Jurkat, Clone E6-1 (cell line): ENCODE measurements around the gene SRA1. TPM values are rescaled to one million over a fixed set of nuclear protein-coding genes. Genes with fewer than 3 reads are reported as not detected.
"Not testable (repeated sequence)": the region's sequence is repeated elsewhere in the genome, so short reads cannot be mapped to it uniquely, and the experiment has no call there.

ENCODE experiments used
- DNase-seq: peaks from one replicate; pipeline ENCODE4 v3.0.0-alpha.2; 2011; ENCODE audit warnings: low read depth, low spot score
- H3K4me3 ChIP-seq: 2 replicates; pipeline ENCODE4 v1.5.1; 2011; ENCODE audit warnings: mild to moderate bottlenecking, low read length, control low read depth, moderate library complexity
- polyA plus RNA-seq: library from polyadenylated mRNA; unstranded; fragments of >200 nt; gene quantifications from one replicate; pipeline ENCODE4 v1.2.1, GENCODE V29; 2012; ENCODE audit warnings: missing spikeins; ENCODE audit not compliant: insufficient read length, insufficient read depth

Gene SRA1
- 59.7 TPM for polyA plus RNA-seq

GRCh38 chr5:140557136-140557805 lies at the start of gene SRA1:
SRA1 (minus strand) TSS chr5:140557473; CDS start chr5:140557452, 21 bp downstream.
- peak; percentile 50 for DNase-seq
- H3K4me3 ChIP-seq = peak within 1 kb of the TSS; percentile 79

- no peak overlapping the region for H3K4me3 ChIP-seq
- DNase-seq = no peak
These were observed 49.8 kb upstream of the SRA1 start for GRCh38 chr5:140607031-140607430.

GRCh38 chr5:140605879-140606278 lies 48.6 kb upstream of the SRA1 start:
- no peak overlapping the region for H3K4me3 ChIP-seq
- DNase-seq = no peak

GRCh38 chr5:140603734-140604133 lies 46.5 kb upstream of the SRA1 start:
- no peak overlapping the region for H3K4me3 ChIP-seq
- DNase-seq = no peak

GRCh38 chr5:140603446-140603698 lies 46.1 kb upstream of the SRA1 start:
- H3K4me3 ChIP-seq, DNase-seq: not testable (repeated sequence)

GRCh38 chr5:140602147-140602546 lies 44.9 kb upstream of the SRA1 start:
- H3K4me3 ChIP-seq = no peak overlapping the region
- DNase-seq = no peak

GRCh38 chr5:140600096-140600495 lies 42.8 kb upstream of the SRA1 start:
- no peak for DNase-seq
- H3K4me3 ChIP-seq = no peak overlapping the region

- H3K4me3 ChIP-seq = no peak overlapping the region
- DNase-seq = no peak
These were observed 41.6 kb upstream of the SRA1 start for GRCh38 chr5:140598836-140599235.

- no peak for DNase-seq
- no peak overlapping the region for H3K4me3 ChIP-seq
These were observed 39.1 kb upstream of the SRA1 start for GRCh38 chr5:140596321-140596741.

- DNase-seq = no peak
- H3K4me3 ChIP-seq = no peak overlapping the region
These were observed 38.4 kb upstream of the SRA1 start for GRCh38 chr5:140595538-140596300.

GRCh38 chr5:140594169-140594568 lies 36.9 kb upstream of the SRA1 start:
- DNase-seq = no peak
- no peak overlapping the region for H3K4me3 ChIP-seq

GRCh38 chr5:140593070-140593469 lies 35.8 kb upstream of the SRA1 start:
- not testable (repeated sequence) for H3K4me3 ChIP-seq, DNase-seq

GRCh38 chr5:140591747-140592372 lies 34.6 kb upstream of the SRA1 start:
- no peak for DNase-seq
- H3K4me3 ChIP-seq = no peak overlapping the region

GRCh38 chr5:140590861-140591260 lies 33.6 kb upstream of the SRA1 start:
- DNase-seq = no peak
- H3K4me3 ChIP-seq = no peak overlapping the region

GRCh38 chr5:140588311-140589070 lies 31.2 kb upstream of the SRA1 start:
- no peak for DNase-seq
- H3K4me3 ChIP-seq = no peak overlapping the region

- H3K4me3 ChIP-seq = no peak overlapping the region
These were observed 30.2 kb upstream of the SRA1 start for GRCh38 chr5:140587495-140587894.

GRCh38 chr5:140579188-140579747 lies 22.0 kb upstream of the SRA1 start:
- DNase-seq, H3K4me3 ChIP-seq: not testable (repeated sequence)

More at GRCh38 chr5:140587495-140587894, 30.2 kb upstream of the SRA1 start:
- DNase-seq = no peak

GRCh38 chr5:140576776-140577201 lies 19.5 kb upstream of the SRA1 start:
- no peak for DNase-seq
- no peak overlapping the region for H3K4me3 ChIP-seq

- DNase-seq = no peak
- no peak overlapping the region for H3K4me3 ChIP-seq
These were observed 18.0 kb upstream of the SRA1 start for GRCh38 chr5:140575309-140575708.
